Measurements from ENCODE around the gene MACROD2. TPM values are rescaled to one million over a fixed set of nuclear protein-coding genes. Genes with fewer than 3 reads are reported as not detected.

Gene MACROD2
- total RNA-seq, 1 donor from 2014 or later, result 78.2 TPM

- H3K4me1 ChIP-seq, result no peaks in the 10 kb centered on the region
- no peak overlapping the region for H3K4me3 ChIP-seq
- H3K27ac ChIP-seq, result no peak overlapping the region
- no peaks in the 10 kb centered on the region for H3K27me3 ChIP-seq
- intact Hi-C loops (cut with DNase I), result no loop called here
- no peaks in the 10 kb centered on the region for H3K9me3 ChIP-seq
- no peak for ATAC-seq
- H3K36me3 ChIP-seq, result no peaks in the 10 kb centered on the region
- TF ChIP-seq, protein P1, sequence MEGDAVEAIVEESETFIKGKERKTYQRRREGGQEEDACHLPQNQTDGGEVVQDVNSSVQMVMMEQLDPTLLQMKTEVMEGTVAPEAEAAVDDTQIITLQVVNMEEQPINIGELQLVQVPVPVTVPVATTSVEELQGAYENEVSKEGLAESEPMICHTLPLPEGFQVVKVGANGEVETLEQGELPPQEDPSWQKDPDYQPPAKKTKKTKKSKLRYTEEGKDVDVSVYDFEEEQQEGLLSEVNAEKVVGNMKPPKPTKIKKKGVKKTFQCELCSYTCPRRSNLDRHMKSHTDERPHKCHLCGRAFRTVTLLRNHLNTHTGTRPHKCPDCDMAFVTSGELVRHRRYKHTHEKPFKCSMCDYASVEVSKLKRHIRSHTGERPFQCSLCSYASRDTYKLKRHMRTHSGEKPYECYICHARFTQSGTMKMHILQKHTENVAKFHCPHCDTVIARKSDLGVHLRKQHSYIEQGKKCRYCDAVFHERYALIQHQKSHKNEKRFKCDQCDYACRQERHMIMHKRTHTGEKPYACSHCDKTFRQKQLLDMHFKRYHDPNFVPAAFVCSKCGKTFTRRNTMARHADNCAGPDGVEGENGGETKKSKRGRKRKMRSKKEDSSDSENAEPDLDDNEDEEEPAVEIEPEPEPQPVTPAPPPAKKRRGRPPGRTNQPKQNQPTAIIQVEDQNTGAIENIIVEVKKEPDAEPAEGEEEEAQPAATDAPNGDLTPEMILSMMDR (IDR thresholded peaks at IDR 0.05), result no peak
- DNase-seq, result no peak
Observed at GRCh38 chr20:15911581-15911980, 1916.3 kb downstream of the MACROD2 start.

GRCh38 chr20:15913391-15914025 is 1918.2 kb downstream of the MACROD2 start:
- intact Hi-C loops (cut with DNase I), result no loop called here
- Histone ChIP-seq H3K27me3 (no peaks in the 10 kb centered on the region), H3K27ac (no peak overlapping the region), H3K36me3 (no peaks in the 10 kb centered on the region), H3K4me3 (no peak overlapping the region), H3K4me1 (no peaks in the 10 kb centered on the region), H3K9me3 (no peaks in the 10 kb centered on the region)
- ATAC-seq, result no peak
- TF ChIP-seq, protein P1 (IDR thresholded peaks at IDR 0.05), result no peak
- no peak for DNase-seq

DNA sequence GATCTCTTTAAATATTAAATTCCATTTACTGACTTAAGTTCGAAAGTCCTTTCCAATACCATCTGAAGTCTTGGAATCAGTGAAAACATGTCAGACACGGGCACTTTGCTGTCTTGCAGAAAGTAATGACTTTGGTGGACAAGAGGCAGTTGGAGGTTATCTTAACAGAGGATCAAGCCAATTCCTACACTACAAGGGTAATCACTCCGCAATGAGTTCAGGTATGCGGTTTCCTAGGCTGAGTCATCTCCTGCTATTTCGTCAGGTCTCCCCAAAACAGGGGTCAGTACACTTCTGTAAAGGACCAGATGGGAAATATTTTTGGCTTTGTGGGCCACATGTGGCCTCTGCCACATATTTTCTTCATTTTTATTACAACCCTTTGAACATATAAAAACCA is 1921.3 kb downstream of the MACROD2 start:
- Histone ChIP-seq H3K36me3 (no peaks in the 10 kb centered on the region), H3K9me3 (no peaks in the 10 kb centered on the region), H3K4me1 (no peaks in the 10 kb centered on the region), H3K27ac (no peak overlapping the region), H3K4me3 (no peak overlapping the region), H3K27me3 (no peaks in the 10 kb centered on the region)
- intact Hi-C loops (cut with DNase I), result no loop called here
- ATAC-seq (no peak), DNase-seq (no peak)
- TF ChIP-seq, protein P1 (IDR thresholded peaks at IDR 0.05), result no peak

DNA sequence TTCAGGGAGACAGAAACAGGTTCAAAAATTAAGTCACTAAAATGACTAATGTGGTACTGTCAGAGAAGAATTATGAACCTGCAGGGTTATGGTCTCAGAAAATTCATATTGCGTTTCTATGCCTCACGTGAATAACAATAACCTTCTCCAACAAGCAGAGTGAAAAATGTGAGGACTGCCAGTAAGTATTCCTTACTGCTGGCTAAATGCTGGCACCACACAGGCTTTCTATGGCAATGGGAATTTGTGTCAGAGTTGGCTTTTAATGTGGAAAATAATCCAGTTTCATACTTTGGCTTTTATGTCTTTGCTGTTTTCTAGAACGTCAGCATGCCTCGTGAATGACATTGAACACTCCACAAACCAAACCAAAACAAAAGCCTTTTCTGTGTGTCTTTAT is 1922.0 kb downstream of the MACROD2 start:
- H3K27me3 ChIP-seq, result no peaks in the 10 kb centered on the region
- TF ChIP-seq, protein P1 (IDR thresholded peaks at IDR 0.05), result no peak
- H3K36me3 ChIP-seq, result no peaks in the 10 kb centered on the region
- H3K9me3 ChIP-seq, result no peaks in the 10 kb centered on the region
- ATAC-seq (no peak), DNase-seq (no peak)
- H3K27ac ChIP-seq, result no peak overlapping the region
- intact Hi-C loops (cut with DNase I), result no loop called here
- H3K4me3 ChIP-seq, result no peak overlapping the region
- no peaks in the 10 kb centered on the region for H3K4me1 ChIP-seq

GRCh38 chr20:15918631-15919030 is 1923.3 kb downstream of the MACROD2 start:
- Histone ChIP-seq H3K4me1 (no peaks in the 10 kb centered on the region), H3K27me3 (no peaks in the 10 kb centered on the region), H3K4me3 (no peak overlapping the region), H3K27ac (no peak overlapping the region), H3K36me3 (no peaks in the 10 kb centered on the region), H3K9me3 (no peaks in the 10 kb centered on the region)
- intact Hi-C loops (cut with DNase I), result no loop called here
- DNase-seq (no peak), ATAC-seq (no peak)
- TF ChIP-seq, protein P1 (IDR thresholded peaks at IDR 0.05), result no peak

DNA sequence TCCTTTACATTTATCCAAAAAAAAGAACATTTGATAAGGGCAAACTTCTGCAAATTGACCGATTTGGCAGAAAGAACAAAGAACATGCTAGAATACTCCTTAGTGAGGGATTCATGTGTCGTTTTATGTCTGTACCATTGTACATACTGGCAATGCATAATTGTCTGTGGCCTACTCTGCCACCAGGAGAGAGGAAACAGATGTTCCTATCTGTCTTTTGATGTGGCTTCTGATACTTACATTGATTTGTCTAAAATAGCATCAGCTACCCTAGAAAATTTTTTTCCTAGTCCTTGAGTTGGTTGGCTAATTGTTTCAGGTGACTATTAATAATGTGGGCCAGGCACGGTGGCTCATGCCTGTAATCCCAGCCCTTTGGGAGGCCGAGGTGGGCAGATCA is 1923.8 kb downstream of the MACROD2 start:
- DNase-seq, result no peak

More for the DNA sequence above, 1923.8 kb downstream of the MACROD2 start:
- TF ChIP-seq, protein P1 (IDR thresholded peaks at IDR 0.05), result no peak
- no peaks in the 10 kb centered on the region for H3K4me1 ChIP-seq
- H3K27me3 ChIP-seq, result no peaks in the 10 kb centered on the region
- no peaks in the 10 kb centered on the region for H3K9me3 ChIP-seq
- no peak for ATAC-seq
- intact Hi-C loops (cut with DNase I), result no loop called here
- no peaks in the 10 kb centered on the region for H3K36me3 ChIP-seq
- H3K4me3 ChIP-seq, result no peak overlapping the region
- H3K27ac ChIP-seq, result no peak overlapping the region

Data from upper lobe of right lung (tissue), 1 donor.